Right lobe of liver (tissue), 4 donors: ENCODE results near the gene UACA.
"Not testable (repeated sequence)": the region's sequence is repeated elsewhere in the genome, so short reads cannot be mapped to it uniquely, and the experiment has no call there.

ENCODE experiments used
- CTCF ChIP-seq, 4 donors: fragments of 200-600 bp in 3 of 4; fragments of 450-650 bp in 1 of 4; IDR thresholded peaks; one replicate each; pipeline versions ENCODE4 v1.5.1 to v1.8.0; 2016 to 2022; ENCODE audit warnings: antibody characterized with exemption in 4 of 4, mild to moderate bottlenecking in 2 of 4
- POLR2A ChIP-seq: fragments of 450-650 bp; IDR thresholded peaks from one replicate; pipeline ENCODE4 v1.6.1; 2017; ENCODE audit warnings: antibody characterized with exemption, mild to moderate bottlenecking
- donor health status: DM: no; HTN: no; CAD: no.
- donor health status: DM: no; HTN: no; CAD: no.
- donor health status: DM: no; HTN: yes; CAD: no.

- TF ChIP-seq POLR2A; CTCF (IDR thresholded peaks at IDR 0.05): not testable (repeated sequence)
Measured at GRCh38 chr15:70746598-70746997, 16.8 kb downstream of the UACA start.
